Measurements from ENCODE around the gene MAGEB4. TPM values are rescaled to one million over a fixed set of nuclear protein-coding genes. Genes with fewer than 3 reads are reported as not detected.

MAGEB4 gene
- total and polyA plus RNA-seq, 2 experiments from 2014 or later: not detected

GRCh38 chrX:30246769-30247489 lies 5.1 kb downstream of the MAGEB4 start, which contains the start of gene MAGEB1:
Gene MAGEB1, plus strand, starts transcription at chrX:30247146. Its CDS starts 3,348 bp downstream, at chrX:30250494.
- 91% methylated on average over 36 of the region's 38 CpGs for WGBS (ENCODE audit: low lambda C conversion rate, missing lambda C conversion rate)
- TF ChIP-seq CTCF (IDR thresholded peaks at IDR 0.05; ENCODE audit: poor library complexity) (no peak), EZH2phosphoT487 (IDR thresholded peaks at IDR 0.05; ENCODE audit: low read depth, severe bottlenecking, unreplicated experiment) (no peak), EZH2 (IDR thresholded peaks at IDR 0.05; ENCODE audit: borderline replicate concordance) (no peak)
- H3K9me2 ChIP-seq (replicated peaks; ENCODE audit: insufficient read depth): no peaks in the 10 kb centered on the region
- no peak for DNase-seq (ENCODE audit: low spot score)
- no peaks in the 10 kb centered on the region for H3K36me3 ChIP-seq (replicated peaks; ENCODE audit: insufficient read depth, low read depth)
- no peak within 1 kb of the TSS for H3K4me3 ChIP-seq
- H3K27me3 ChIP-seq: no peaks in the 10 kb centered on the region
- H3K4me1 ChIP-seq (ENCODE audit: insufficient read depth): no peaks in the 10 kb centered on the region
- H3K27ac ChIP-seq: no peak within 1 kb of the TSS
- no peaks in the 10 kb centered on the region for H4K20me1 ChIP-seq (ENCODE audit: insufficient read depth, poor library complexity, severe bottlenecking)
- no peak within 1 kb of the TSS for H2AFZ ChIP-seq
- H3K9me3 ChIP-seq (ENCODE audit: low read depth): no peaks in the 10 kb centered on the region
- no peak within 1 kb of the TSS for H3K4me2 ChIP-seq
- H3K79me2 ChIP-seq: no peaks in the 10 kb centered on the region

DNA sequence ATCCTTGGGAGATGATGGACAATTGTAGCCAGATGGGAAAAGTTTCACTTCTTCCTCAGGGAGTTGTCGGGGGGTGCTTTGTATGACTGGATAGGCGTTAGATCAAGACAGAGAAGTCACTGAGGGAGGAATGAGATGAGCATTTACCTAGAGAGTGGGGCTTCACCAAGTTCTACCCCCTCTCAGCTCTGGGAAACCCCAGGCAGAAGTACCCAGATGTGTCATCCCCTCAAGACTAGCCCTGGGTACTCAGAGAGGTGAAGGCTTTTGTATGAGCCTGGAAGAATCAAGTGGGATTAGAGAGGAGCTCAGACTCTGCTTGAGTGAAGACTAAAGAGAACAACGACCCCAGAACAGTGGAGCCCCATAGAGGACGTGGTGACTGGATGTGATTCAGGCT lies 7.1 kb downstream of the MAGEB4 start:
- WGBS (ENCODE audit: low lambda C conversion rate, missing lambda C conversion rate): 70% methylated on average over 4 of the region's 4 CpGs
- no peak overlapping the region for H3K4me3 ChIP-seq

DNA sequence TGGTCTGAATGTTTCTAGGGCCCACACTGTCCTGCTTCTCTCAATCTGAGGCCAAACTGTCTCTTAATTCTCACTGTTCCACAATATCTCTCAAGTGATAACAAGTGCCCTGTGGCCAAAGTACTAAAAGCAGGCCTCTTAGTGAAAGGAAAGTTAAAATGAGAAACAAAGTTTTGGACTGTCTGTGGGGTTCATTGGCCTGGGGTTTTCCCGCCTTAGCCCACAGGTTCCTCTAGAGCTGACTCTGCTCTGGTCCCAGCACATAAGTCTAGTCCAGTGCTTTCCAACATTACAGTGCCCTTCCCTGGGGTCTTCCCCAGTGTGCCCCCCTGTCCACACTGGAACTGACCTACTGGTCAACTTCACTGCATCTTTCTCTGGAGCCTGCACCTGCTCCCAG lies 11.5 kb downstream of the MAGEB4 start:
- no peaks in the 10 kb centered on the region for H3K4me1 ChIP-seq (ENCODE audit: insufficient read depth)
- no peak overlapping the region for H2AFZ ChIP-seq
- no peaks in the 10 kb centered on the region for H4K20me1 ChIP-seq (ENCODE audit: insufficient read depth, poor library complexity, severe bottlenecking)
- no peaks in the 10 kb centered on the region for H3K9me3 ChIP-seq (ENCODE audit: low read depth)
- no peaks in the 10 kb centered on the region for H3K27me3 ChIP-seq
- H3K4me3 ChIP-seq: no peak overlapping the region
- no peaks in the 10 kb centered on the region for H3K36me3 ChIP-seq (replicated peaks; ENCODE audit: insufficient read depth, low read depth)
- no peak overlapping the region for H3K4me2 ChIP-seq
- WGBS (ENCODE audit: low lambda C conversion rate, missing lambda C conversion rate): 56% methylated on average over 1 of the region's 1 CpG
- DNase-seq (ENCODE audit: low spot score): no peak
- no peak overlapping the region for H3K27ac ChIP-seq
- TF ChIP-seq CTCF (IDR thresholded peaks at IDR 0.05; ENCODE audit: poor library complexity): no peak
- no peak for TF ChIP-seq EZH2 (IDR thresholded peaks at IDR 0.05; ENCODE audit: borderline replicate concordance)
- no peak for TF ChIP-seq EZH2phosphoT487 (IDR thresholded peaks at IDR 0.05; ENCODE audit: low read depth, severe bottlenecking, unreplicated experiment)
- no peaks in the 10 kb centered on the region for H3K9me2 ChIP-seq (replicated peaks; ENCODE audit: insufficient read depth)
- H3K79me2 ChIP-seq: no peaks in the 10 kb centered on the region

More for the DNA sequence above, 7.1 kb downstream of the MAGEB4 start:
- no peak overlapping the region for H2AFZ ChIP-seq
- no peak for DNase-seq (ENCODE audit: low spot score)
- H3K27ac ChIP-seq: no peak overlapping the region
- TF ChIP-seq EZH2 (IDR thresholded peaks at IDR 0.05; ENCODE audit: borderline replicate concordance) (no peak), EZH2phosphoT487 (IDR thresholded peaks at IDR 0.05; ENCODE audit: low read depth, severe bottlenecking, unreplicated experiment) (no peak), CTCF (IDR thresholded peaks at IDR 0.05; ENCODE audit: poor library complexity) (no peak)
- no peaks in the 10 kb centered on the region for H3K36me3 ChIP-seq (replicated peaks; ENCODE audit: insufficient read depth, low read depth)
- H3K9me3 ChIP-seq (ENCODE audit: low read depth): no peaks in the 10 kb centered on the region
- H4K20me1 ChIP-seq (ENCODE audit: insufficient read depth, poor library complexity, severe bottlenecking): no peaks in the 10 kb centered on the region
- H3K4me1 ChIP-seq (ENCODE audit: insufficient read depth): no peaks in the 10 kb centered on the region
- H3K4me2 ChIP-seq: no peak overlapping the region
- H3K9me2 ChIP-seq (replicated peaks; ENCODE audit: insufficient read depth): no peaks in the 10 kb centered on the region
- H3K79me2 ChIP-seq: no peaks in the 10 kb centered on the region
- H3K27me3 ChIP-seq: no peaks in the 10 kb centered on the region
